Measurements from ENCODE around the gene C10orf95.

The C10orf95 gene

DNA sequence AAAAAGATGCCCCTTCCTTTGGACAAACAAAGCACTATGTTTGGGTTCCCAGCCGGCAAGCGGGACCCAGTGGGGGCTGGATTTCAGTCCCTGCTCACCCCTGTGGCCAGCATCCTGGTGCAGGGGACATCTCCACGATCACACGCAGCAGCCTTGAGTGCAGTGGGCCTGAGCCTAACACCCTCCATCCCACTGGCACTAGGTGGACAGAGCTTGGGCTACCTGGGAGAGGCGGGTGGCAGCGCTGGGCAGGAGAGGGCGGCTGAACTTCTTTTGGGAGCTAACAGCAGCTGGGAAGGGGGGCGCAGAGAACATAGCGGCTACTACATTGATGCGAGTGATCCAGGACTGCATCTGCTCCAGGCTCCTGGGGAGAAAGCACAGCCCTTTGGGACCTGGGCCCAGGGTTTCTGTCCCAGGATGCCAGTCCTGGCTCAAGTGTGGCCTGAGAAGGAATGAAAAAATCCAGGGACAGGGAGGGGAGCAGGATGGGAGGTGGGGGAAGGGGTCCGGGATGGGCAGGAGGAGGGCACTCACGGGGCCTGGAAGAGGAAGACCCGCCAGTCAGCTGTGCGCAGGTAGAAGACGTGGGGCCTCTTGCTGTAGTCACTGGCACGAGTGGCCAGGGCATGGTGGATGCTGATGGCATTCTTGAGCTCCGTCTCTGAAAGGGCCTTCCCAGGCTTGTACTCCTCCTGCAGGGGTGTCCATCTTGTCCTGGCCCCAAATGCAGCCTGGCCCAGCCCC lies 46.8 kb downstream of the C10orf95 start:
- Histone ChIP-seq H3K9ac (ENCODE audit: low read depth, low read length, poor library complexity, severe bottlenecking) (no peak overlapping the region), H3K4me2 (ENCODE audit: low read depth, low read length, poor library complexity, severe bottlenecking) (no peak overlapping the region), H2AFZ (ENCODE audit: low read length) (no peak overlapping the region), H3F3A (ENCODE audit: low read depth) (no peaks in the 10 kb centered on the region), H4K20me1 (ENCODE audit: insufficient read depth, low read length, poor library complexity, severe bottlenecking) (no peaks in the 10 kb centered on the region), H3K79me2 (ENCODE audit: insufficient read depth, low read length) (no peaks in the 10 kb centered on the region), H3K4me1 (ENCODE audit: insufficient read depth, low read length, poor library complexity, severe bottlenecking) (peaks cover 5% of the 10 kb centered on the region), H3K4me3 (ENCODE audit: low read length, poor library complexity, severe bottlenecking) (no peak overlapping the region), H3K27me3 (ENCODE audit: insufficient read depth, low read length, poor library complexity, severe bottlenecking) (peaks cover 8% of the 10 kb centered on the region), H3K9me3 (ENCODE audit: insufficient read depth, low read depth, low read length) (no peaks in the 10 kb centered on the region), H3K36me3 (ENCODE audit: insufficient read depth, low read length) (peaks cover 3% of the 10 kb centered on the region; the same call in 1 of the 2 replicates), H3K9me2 (replicated peaks; ENCODE audit: low read depth, low read length) (no peaks in the 10 kb centered on the region)
- TF ChIP-seq CTCF (conservative IDR thresholded peaks at IDR 0.05; ENCODE audit: low read length) (no peak), EZH2phosphoT487 (IDR thresholded peaks at IDR 0.05; ENCODE audit: borderline replicate concordance) (no peak)

- no peaks in the 10 kb centered on the region for H4K20me1 ChIP-seq (ENCODE audit: insufficient read depth, low read length, poor library complexity, severe bottlenecking)
- no peaks in the 10 kb centered on the region for H3K9me2 ChIP-seq (replicated peaks; ENCODE audit: low read depth, low read length)
- no peaks in the 10 kb centered on the region for H3K9me3 ChIP-seq (ENCODE audit: insufficient read depth, low read depth, low read length)
- no peak overlapping the region for H3K4me2 ChIP-seq (ENCODE audit: low read depth, low read length, poor library complexity, severe bottlenecking)
- TF ChIP-seq EZH2phosphoT487 (IDR thresholded peaks at IDR 0.05; ENCODE audit: borderline replicate concordance), result no peak
- TF ChIP-seq CTCF (conservative IDR thresholded peaks at IDR 0.05; ENCODE audit: low read length), result no peak
- peaks cover 3% of the 10 kb centered on the region; the same call in 1 of the 2 replicates for H3K36me3 ChIP-seq (ENCODE audit: insufficient read depth, low read length)
- H2AFZ ChIP-seq (ENCODE audit: low read length), result no peak overlapping the region
- H3K4me3 ChIP-seq (ENCODE audit: low read length, poor library complexity, severe bottlenecking), result no peak overlapping the region
- no peaks in the 10 kb centered on the region for H3K79me2 ChIP-seq (ENCODE audit: insufficient read depth, low read length)
- peaks cover 5% of the 10 kb centered on the region for H3K4me1 ChIP-seq (ENCODE audit: insufficient read depth, low read length, poor library complexity, severe bottlenecking)
- H3F3A ChIP-seq (ENCODE audit: low read depth), result no peaks in the 10 kb centered on the region
- H3K9ac ChIP-seq (ENCODE audit: low read depth, low read length, poor library complexity, severe bottlenecking), result no peak overlapping the region
- H3K27me3 ChIP-seq (ENCODE audit: insufficient read depth, low read length, poor library complexity, severe bottlenecking), result no peaks in the 10 kb centered on the region
Measured at GRCh38 chr10:102403115-102403514, 48.2 kb downstream of the C10orf95 start.

DNA sequence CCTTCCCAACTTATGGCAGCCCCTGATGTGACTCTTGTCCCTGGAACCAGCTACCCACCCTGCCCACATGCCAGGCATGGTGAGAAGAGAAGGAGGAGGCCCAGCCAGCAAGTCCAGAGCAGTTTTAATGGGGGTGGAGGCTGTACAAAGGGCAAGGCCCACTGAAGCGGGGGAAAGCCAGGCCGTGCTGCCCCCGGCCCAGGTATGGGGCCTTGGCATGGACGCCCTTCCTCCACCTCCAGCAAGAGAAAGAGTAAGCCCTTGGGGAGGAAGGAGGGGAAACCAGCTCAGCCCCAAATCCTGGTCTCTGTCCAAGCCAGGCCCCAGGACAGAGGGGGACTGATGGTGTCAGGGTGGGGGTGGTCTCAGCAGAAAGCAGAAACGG lies 48.8 kb downstream of the C10orf95 start:
- Histone ChIP-seq H3K27me3 (ENCODE audit: insufficient read depth, low read length, poor library complexity, severe bottlenecking) (no peaks in the 10 kb centered on the region), H3K4me3 (ENCODE audit: low read length, poor library complexity, severe bottlenecking) (no peak overlapping the region), H3K9me3 (ENCODE audit: insufficient read depth, low read depth, low read length) (no peaks in the 10 kb centered on the region), H3F3A (ENCODE audit: low read depth) (no peaks in the 10 kb centered on the region), H3K4me1 (ENCODE audit: insufficient read depth, low read length, poor library complexity, severe bottlenecking) (peaks cover 5% of the 10 kb centered on the region), H3K4me2 (ENCODE audit: low read depth, low read length, poor library complexity, severe bottlenecking) (no peak overlapping the region), H3K79me2 (ENCODE audit: insufficient read depth, low read length) (no peaks in the 10 kb centered on the region), H4K20me1 (ENCODE audit: insufficient read depth, low read length, poor library complexity, severe bottlenecking) (no peaks in the 10 kb centered on the region), H3K36me3 (ENCODE audit: insufficient read depth, low read length) (peaks cover 7% of the 10 kb centered on the region; the same call in 1 of the 2 replicates), H3K9me2 (replicated peaks; ENCODE audit: low read depth, low read length) (no peaks in the 10 kb centered on the region), H2AFZ (ENCODE audit: low read length) (no peak overlapping the region), H3K9ac (ENCODE audit: low read depth, low read length, poor library complexity, severe bottlenecking) (no peak overlapping the region)
- no peak for TF ChIP-seq EZH2phosphoT487 (IDR thresholded peaks at IDR 0.05; ENCODE audit: borderline replicate concordance)
- no peak for TF ChIP-seq CTCF (conservative IDR thresholded peaks at IDR 0.05; ENCODE audit: low read length)
